ENCODE results near the gene KCNIP1. TPM values are rescaled to one million over a fixed set of nuclear protein-coding genes. Genes with fewer than 3 reads are reported as not detected.

Gene KCNIP1
- total RNA-seq, 1 experiment from 2014 or later, result not detected

- Histone ChIP-seq H4K20me1 (ENCODE audit: insufficient read depth) (no peaks in the 10 kb centered on the region), H3K36me3 (ENCODE audit: control insufficient read depth in 1 of 2, insufficient read depth in 2 of 2, low read length in 2 of 2) (no peaks in the 10 kb centered on the region), H3K9me3 (ENCODE audit: control insufficient read depth in 1 of 2, insufficient read depth in 1 of 2, low read depth in 1 of 2, low read length in 2 of 2) (no peaks in the 10 kb centered on the region), H3K4me1 (ENCODE audit: control insufficient read depth in 1 of 2, insufficient read depth in 2 of 2, low read length in 2 of 2) (no peaks in the 10 kb centered on the region), H3K9me2 (ENCODE audit: insufficient read depth) (no peaks in the 10 kb centered on the region), H3K4me3 (replicated peaks in 1 of 2; ENCODE audit: low read depth in 1 of 2, low read length in 2 of 2) (no peak overlapping the region), H3K27me3 (ENCODE audit: insufficient read depth, low read length) (peaks cover 61% of the 10 kb centered on the region), H2AFZ (ENCODE audit: low read depth, low read length, poor library complexity, severe bottlenecking) (no peak overlapping the region), H3K79me2 (ENCODE audit: insufficient read depth, low read length) (no peaks in the 10 kb centered on the region), H3K27ac (ENCODE audit: low read depth, low read length) (no peak overlapping the region), H3K4me2 (ENCODE audit: low read length) (no peak overlapping the region), H3K9ac (ENCODE audit: low read length) (no peak overlapping the region)
- ChIA-PET RAD21 (ENCODE audit: low non-redundant PET in 1 of 2, low total read pairs in 2 of 2, uncharacterized antibody in 2 of 2, unreplicated experiment in 2 of 2) (no interaction called here), POLR2A (no interaction called here), CTCF (no interaction called here)
- intact Hi-C loops (cut with micrococcal nuclease), result no loop called here
- ATAC-seq (no peak), DNase-seq (ENCODE audit: low read depth, low spot score) (no peak)
- BruUV-seq (replicated peaks), result no TSS peak
- no peak for TF ChIP-seq EZH2phosphoT487 (IDR thresholded peaks at IDR 0.05; ENCODE audit: borderline replicate concordance)
- no peak for TF ChIP-seq CBX3 (IDR thresholded peaks at IDR 0.05; ENCODE audit: low read depth)
- no peak for TF ChIP-seq ATF3 (IDR thresholded peaks at IDR 0.05)
- TF ChIP-seq SIN3A (IDR thresholded peaks at IDR 0.05; ENCODE audit: low read depth), result no peak
- no peak for TF ChIP-seq TCF7L2 (IDR thresholded peaks at IDR 0.05; ENCODE audit: borderline replicate concordance, extremely low read depth, insufficient read depth, insufficient read length)
- TF ChIP-seq EGR1 (IDR thresholded peaks at IDR 0.05; ENCODE audit: low read depth), result no peak
- no peak for TF ChIP-seq RAD21 (IDR thresholded peaks at IDR 0.05; ENCODE audit: low read depth)
- TF ChIP-seq ZNF274 (IDR thresholded peaks at IDR 0.05; ENCODE audit: low read depth, low read length), result no peak
These were observed 207.5 kb downstream of the KCNIP1 start for GRCh38 chr5:170711300-170711699.

- no TSS peak for BruUV-seq (replicated peaks)
- Histone ChIP-seq H3K9me2 (ENCODE audit: insufficient read depth) (no peaks in the 10 kb centered on the region), H2AFZ (ENCODE audit: low read depth, low read length, poor library complexity, severe bottlenecking) (no peak overlapping the region), H3K4me2 (ENCODE audit: low read length) (no peak overlapping the region), H3K27me3 (ENCODE audit: insufficient read depth, low read length) (peaks cover 69% of the 10 kb centered on the region), H3K9me3 (ENCODE audit: control insufficient read depth in 1 of 2, insufficient read depth in 1 of 2, low read depth in 1 of 2, low read length in 2 of 2) (no peaks in the 10 kb centered on the region), H3K27ac (ENCODE audit: low read depth, low read length) (no peak overlapping the region), H3K4me1 (ENCODE audit: control insufficient read depth in 1 of 2, insufficient read depth in 2 of 2, low read length in 2 of 2) (no peaks in the 10 kb centered on the region), H3K36me3 (ENCODE audit: control insufficient read depth in 1 of 2, insufficient read depth in 2 of 2, low read length in 2 of 2) (no peaks in the 10 kb centered on the region), H3K9ac (ENCODE audit: low read length) (no peak overlapping the region), H4K20me1 (ENCODE audit: insufficient read depth) (no peaks in the 10 kb centered on the region), H3K4me3 (replicated peaks in 1 of 2; ENCODE audit: low read depth in 1 of 2, low read length in 2 of 2) (no peak overlapping the region), H3K79me2 (ENCODE audit: insufficient read depth, low read length) (no peaks in the 10 kb centered on the region)
- DNase-seq (ENCODE audit: low read depth, low spot score) (no peak), ATAC-seq (no peak)
- TF ChIP-seq POLR2A (IDR thresholded peaks at IDR 0.05; ENCODE audit: borderline replicate concordance, extremely low read depth, insufficient read depth, insufficient read length) (no peak), ZBTB33 (IDR thresholded peaks at IDR 0.05; ENCODE audit: extremely low read depth, insufficient replicate concordance, low read length) (no peak), ZNF274 (IDR thresholded peaks at IDR 0.05; ENCODE audit: low read depth, low read length) (no peak), SP1 (IDR thresholded peaks at IDR 0.05; ENCODE audit: low read depth) (no peak), CEBPB (IDR thresholded peaks at IDR 0.05; ENCODE audit: low read depth) (no peak), JUND (IDR thresholded peaks at IDR 0.05) (no peak), RAD21 (IDR thresholded peaks at IDR 0.05; ENCODE audit: low read depth) (no peak)
- RAD21 ChIA-PET (ENCODE audit: low non-redundant PET in 1 of 2, low total read pairs in 2 of 2, uncharacterized antibody in 2 of 2, unreplicated experiment in 2 of 2), result no interaction called here
- POLR2A ChIA-PET, result no interaction called here
- CTCF ChIA-PET, result no interaction called here
- intact Hi-C loops (cut with micrococcal nuclease), result no loop called here
These were observed 211.3 kb downstream of the KCNIP1 start for GRCh38 chr5:170715141-170715540.
